ENCODE measurements around the gene FBXO44. TPM values are rescaled to one million over a fixed set of nuclear protein-coding genes. Genes with fewer than 3 reads are reported as not detected.

FBXO44 gene
- total RNA-seq, 1 experiment from 2014 or later = 24.5 TPM

DNA sequence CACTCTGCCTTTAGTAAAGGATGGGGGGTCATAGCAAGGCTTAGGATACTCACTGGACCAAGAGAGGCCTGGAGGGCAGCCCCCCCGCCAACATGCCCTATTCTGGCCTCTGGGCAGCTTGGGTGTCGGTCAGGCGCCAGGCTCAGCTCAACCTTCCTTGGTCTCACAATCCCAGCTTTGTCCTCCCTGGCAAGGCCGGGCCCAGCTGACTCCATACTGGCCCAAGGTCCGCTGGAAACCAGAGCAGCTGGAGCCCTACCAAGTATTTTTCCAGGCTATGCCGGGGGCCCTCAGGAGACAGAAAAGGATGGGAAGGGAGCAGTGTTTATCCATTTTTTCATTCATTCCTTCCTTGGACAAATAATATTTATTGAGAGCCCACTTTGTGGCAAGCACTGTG, 6.6 kb upstream of the FBXO44 start:
- Histone ChIP-seq H2BK15ac (ENCODE audit: low read depth, low read length) (no peak overlapping the region; the same call in 1 of the 2 replicates), H3K23ac (ENCODE audit: insufficient read length, low read depth, low read length) (no peak overlapping the region), H3K27ac (ENCODE audit: insufficient read length, low read depth, low read length) (no peak overlapping the region), H3K14ac (ENCODE audit: insufficient read depth, low read length) (no peak overlapping the region), H2BK12ac (ENCODE audit: insufficient read length, low read depth, low read length) (no peak overlapping the region), H3T11ph (ENCODE audit: low read length) (no peak overlapping the region), H2BK5ac (ENCODE audit: insufficient read length, low read length) (no peak overlapping the region), H3K4me2 (ENCODE audit: insufficient read depth, insufficient read length, low read length) (no peak overlapping the region), H3K79me1 (ENCODE audit: insufficient read depth, low read depth, low read length, poor library complexity, severe bottlenecking) (no peaks in the 10 kb centered on the region), H3K79me2 (ENCODE audit: insufficient read depth, low read length) (no peaks in the 10 kb centered on the region), H2BK20ac (ENCODE audit: low read depth, low read length, poor library complexity, severe bottlenecking) (no peak overlapping the region), H3K27me3 (ENCODE audit: insufficient read depth, low read length) (no peaks in the 10 kb centered on the region; the same call in 1 of the 2 replicates), H4K20me1 (ENCODE audit: control insufficient read depth, insufficient read depth, insufficient read length) (no peaks in the 10 kb centered on the region), H3K9me3 (ENCODE audit: control insufficient read depth, low read depth, low read length) (no peaks in the 10 kb centered on the region), H4K5ac (ENCODE audit: insufficient read length, low read depth, low read length) (no peak overlapping the region), H3K23me2 (ENCODE audit: insufficient read length, low read depth, low read length, poor library complexity, severe bottlenecking) (no peaks in the 10 kb centered on the region), H4K8ac (replicated peaks; ENCODE audit: insufficient read length, low read depth, low read length) (no peak overlapping the region), H3K18ac (ENCODE audit: insufficient read length, low read depth, low read length) (no peak overlapping the region), H3K4ac (ENCODE audit: low read depth, low read length) (no peak overlapping the region), H4K91ac (ENCODE audit: insufficient read length, low read depth, low read length) (no peak overlapping the region), H2AK5ac (ENCODE audit: insufficient read length, low read length) (no peak overlapping the region), H2BK120ac (ENCODE audit: low read depth, low read length, poor library complexity, severe bottlenecking) (no peak overlapping the region), H3K9ac (ENCODE audit: extremely low read depth, insufficient read length, low read length) (no peak overlapping the region), H2AFZ (ENCODE audit: low read length) (no peak overlapping the region), H3K56ac (ENCODE audit: insufficient read length, low read depth, low read length) (no peak overlapping the region), H3K4me1 (ENCODE audit: insufficient read depth, low read length) (no peaks in the 10 kb centered on the region)
- Mint-ChIP-seq H3K4me3 (no peak overlapping the region; a peak in 1 of 5 replicates), H3K4me1 (peaks cover 15 to 25% of the 10 kb centered on the region in 2 experiments), H3K27ac (no peak overlapping the region), H3K9me3 (no peaks in the 10 kb centered on the region; a peak in 1 of 5 replicates), H3K36me3 (ENCODE audit: insufficient read depth in 1 of 3, low read depth in 3 of 3) (no peaks in the 10 kb centered on the region; a peak in 1 of 7 replicates), H3K27me3 (ENCODE audit: low read depth) (peaks cover 43% of the 10 kb centered on the region)
- WGBS (ENCODE audit: extremely low coverage, insufficient read length, low lambda C conversion rate) = no CpG with 5 or more reads among the region's 6 CpGs
- TF ChIP-seq, protein P1, sequence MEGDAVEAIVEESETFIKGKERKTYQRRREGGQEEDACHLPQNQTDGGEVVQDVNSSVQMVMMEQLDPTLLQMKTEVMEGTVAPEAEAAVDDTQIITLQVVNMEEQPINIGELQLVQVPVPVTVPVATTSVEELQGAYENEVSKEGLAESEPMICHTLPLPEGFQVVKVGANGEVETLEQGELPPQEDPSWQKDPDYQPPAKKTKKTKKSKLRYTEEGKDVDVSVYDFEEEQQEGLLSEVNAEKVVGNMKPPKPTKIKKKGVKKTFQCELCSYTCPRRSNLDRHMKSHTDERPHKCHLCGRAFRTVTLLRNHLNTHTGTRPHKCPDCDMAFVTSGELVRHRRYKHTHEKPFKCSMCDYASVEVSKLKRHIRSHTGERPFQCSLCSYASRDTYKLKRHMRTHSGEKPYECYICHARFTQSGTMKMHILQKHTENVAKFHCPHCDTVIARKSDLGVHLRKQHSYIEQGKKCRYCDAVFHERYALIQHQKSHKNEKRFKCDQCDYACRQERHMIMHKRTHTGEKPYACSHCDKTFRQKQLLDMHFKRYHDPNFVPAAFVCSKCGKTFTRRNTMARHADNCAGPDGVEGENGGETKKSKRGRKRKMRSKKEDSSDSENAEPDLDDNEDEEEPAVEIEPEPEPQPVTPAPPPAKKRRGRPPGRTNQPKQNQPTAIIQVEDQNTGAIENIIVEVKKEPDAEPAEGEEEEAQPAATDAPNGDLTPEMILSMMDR (conservative IDR thresholded peaks at IDR 0.05) = no peak
- DNase-seq = no peak

All from H9 (cell line).